Upper lobe of left lung (tissue), 6 donors: ENCODE measurements around the gene ST6GALNAC2. TPM values are rescaled to one million over a fixed set of nuclear protein-coding genes. Genes with fewer than 3 reads are reported as not detected.

Experiments used
- ATAC-seq, 2 donors: fragments of 200-7000 bp; cut with Tn5 transposase; one replicate each; pipeline ENCODE4 v1.9.1; 2022; ENCODE audit warnings: mild to moderate bottlenecking in 2 of 2, moderate library complexity in 2 of 2; ENCODE audit not compliant: low FRiP score in 2 of 2
- DNase-seq, 2 donors: peaks; one replicate each; pipeline ENCODE4 v3.0.0-alpha.2; 2019 to 2020
- H3K27ac ChIP-seq, 4 donors: fragments of 200-600 bp; sonication (generic); one replicate each; pipeline ENCODE4 v1.5.1; 2016 to 2019
- H3K27me3 ChIP-seq, 4 donors: fragments of 200-600 bp; sonication (generic); one replicate each; pipeline ENCODE4 v1.5.1; 2017 to 2019
- H3K36me3 ChIP-seq, 4 donors: fragments of 200-600 bp; sonication (generic); one replicate each; pipeline ENCODE4 v1.5.1; 2016 to 2019
- H3K4me1 ChIP-seq, 4 donors: fragments of 200-600 bp; sonication (generic); one replicate each; pipeline ENCODE4 v1.5.1; 2018 to 2019
- H3K4me3 ChIP-seq, 4 donors: fragments of 200-600 bp; sonication (generic); one replicate each; pipeline ENCODE4 v1.5.1; 2017 to 2019; ENCODE audit warnings: mild to moderate bottlenecking in 2 of 4, moderate library complexity in 1 of 4
- H3K9me3 ChIP-seq, 4 donors: fragments of 200-600 bp; sonication (generic); one replicate each; pipeline ENCODE4 v1.5.1; 2018 to 2019
- CTCF ChIP-seq, 6 experiments: fragments of 450-650 bp in 4 of 6; fragments of 200-600 bp in 2 of 6; sonication (generic) in 2 of 6; IDR thresholded peaks; one replicate each; pipeline ENCODE4 v1.5.1; 2016 to 2019; ENCODE audit warnings: antibody characterized with exemption in 6 of 6
- EP300 ChIP-seq, 4 donors: sonication (generic); formaldehyde crosslinking; IDR thresholded peaks; one replicate each; pipeline ENCODE4 v1.5.1; 2017; ENCODE audit warnings: antibody characterized with exemption in 4 of 4, control low read depth in 2 of 4
- POLR2A ChIP-seq, 4 donors: fragments of 450-650 bp; IDR thresholded peaks; one replicate each; pipeline ENCODE4 v1.5.1; 2016 to 2017; ENCODE audit warnings: antibody characterized with exemption in 4 of 4, mild to moderate bottlenecking in 2 of 4
- POLR2AphosphoS5 ChIP-seq, 2 donors: sonication (generic); formaldehyde crosslinking; IDR thresholded peaks; one replicate each; pipeline ENCODE4 v1.5.1; 2017; ENCODE audit warnings: antibody characterized with exemption in 2 of 2
- WGBS, 2 donors: methylation state at CpG; one replicate each; pipeline ENCODE4 v1.1.5; 2017 to 2018; 5-methylcytosine and 5-hydroxymethylcytosine counted together
- total RNA-seq, 6 donors: library from RNA; depleted of rRNA in 4 of 6; stranded (reverse); fragments of >200 nt in 4 of 6; gene quantifications; one replicate each; pipeline versions ENCODE4 v1.1.0 to v1.2.1, GENCODE V29; 2016 to 2021
- donor health status: DM: no; HTN: no; CAD: no; lungs with moderate emphysema.
- donor health status: DM: no; HTN: yes; CAD: no; lungs with severe emphysema.

The ST6GALNAC2 gene
- total RNA-seq, 6 donors from 2014 or later = 24.4 to 63.5 (median 39.8) TPM

DNA sequence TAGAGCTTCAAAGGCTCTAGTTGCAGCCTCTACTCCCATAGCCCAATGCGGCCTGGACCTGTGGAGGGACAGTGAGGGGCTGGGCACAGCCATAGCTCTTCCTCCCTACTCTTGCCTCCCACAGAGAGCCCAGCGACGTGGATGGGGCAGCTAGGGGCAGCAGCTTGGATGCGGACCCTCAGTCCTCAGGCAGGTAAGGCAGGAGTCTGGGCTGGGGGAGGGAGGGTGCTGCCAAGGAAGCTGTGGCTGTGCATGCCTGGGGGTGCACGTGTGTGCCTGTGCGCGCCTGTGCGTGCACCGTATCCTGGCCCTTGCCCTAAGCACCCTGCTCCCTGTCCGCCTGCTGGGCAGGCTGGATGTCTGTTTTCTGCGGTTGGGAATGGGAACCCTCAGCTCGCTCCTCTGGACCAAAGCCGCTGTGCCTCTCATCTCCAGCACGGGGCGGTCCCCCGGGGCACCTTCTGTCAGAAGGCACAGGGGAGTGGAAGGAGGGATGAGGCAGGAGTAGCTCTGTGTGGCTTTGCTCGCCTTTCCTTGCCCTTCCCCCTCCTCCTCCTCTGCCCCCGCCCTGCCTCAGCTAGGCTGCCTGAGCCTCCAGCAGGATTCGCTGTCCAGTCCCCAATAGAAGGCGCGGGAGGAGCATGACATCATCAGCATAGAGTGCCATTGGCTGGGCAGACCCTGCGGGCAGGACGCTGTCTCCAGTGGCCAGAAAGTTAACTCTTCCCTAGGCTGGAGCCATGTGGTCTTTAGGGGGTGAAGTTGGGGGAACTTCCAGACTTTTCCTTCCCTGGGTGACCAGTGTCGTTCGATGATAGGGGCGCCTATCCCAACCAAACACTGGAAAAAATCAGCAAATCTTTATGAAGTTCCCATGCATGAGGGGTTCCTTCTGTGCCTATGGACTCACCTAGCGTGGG lies 45.0 kb downstream of the ST6GALNAC2 start:
- peaks cover 0 to 18% (median 10%) of the 10 kb centered on the region in 4 donors for H3K27me3 ChIP-seq
- TF ChIP-seq POLR2A (IDR thresholded peaks at IDR 0.05) (peak in 1 of 4 donors; percentile 64), EP300 (IDR thresholded peaks at IDR 0.05) (no peak), POLR2AphosphoS5 (IDR thresholded peaks at IDR 0.05) (peak; percentile 18 to 72), CTCF (IDR thresholded peaks at IDR 0.05) (peak in 4 of 6 experiments; percentile 35 to 68 (median 46))
- peak in 1 of 2 donors; percentile 95 for DNase-seq
- peaks cover 53 to 72% (median 67%) of the 10 kb centered on the region in 4 donors for H3K4me1 ChIP-seq
- H3K36me3 ChIP-seq = no peaks in the 10 kb centered on the region
- H3K4me3 ChIP-seq = peak overlapping the region in 3 of 4 donors; percentile 25 to 47 (median 43)
- peak; percentile 96 for ATAC-seq
- H3K27ac ChIP-seq = peak overlapping the region in 3 of 4 donors; percentile 1 to 72 (median 59)
- WGBS, 2 donors = 10 to 14% methylated on average over 14 to 22 of the region's 27 CpGs
- no peaks in the 10 kb centered on the region for H3K9me3 ChIP-seq

GRCh38 chr17:76539631-76540271 lies 45.9 kb downstream of the ST6GALNAC2 start, which contains the start of gene PRCD:
Gene PRCD (plus strand): TSS chr17:76540044. CDS start chr17:76540142, 98 bp downstream.
- Histone ChIP-seq H3K9me3 (no peaks in the 10 kb centered on the region), H3K4me3 (peak within 1 kb of the TSS in 3 of 4 donors; percentile 25 to 47 (median 43)), H3K27me3 (peaks cover 0 to 18% (median 10%) of the 10 kb centered on the region in 4 donors), H3K27ac (peak within 1 kb of the TSS in 3 of 4 donors; percentile 1 to 75 (median 72)), H3K4me1 (peaks cover 45 to 63% (median 58%) of the 10 kb centered on the region in 4 donors), H3K36me3 (no peaks in the 10 kb centered on the region)
- DNase-seq (no peak), ATAC-seq (no peak)
- 75 to 79% methylated on average over 10 to 22 of the region's 22 CpGs for WGBS, 2 donors
- TF ChIP-seq POLR2A (IDR thresholded peaks at IDR 0.05) (no peak), CTCF (IDR thresholded peaks at IDR 0.05) (no peak), POLR2AphosphoS5 (IDR thresholded peaks at IDR 0.05) (no peak), EP300 (IDR thresholded peaks at IDR 0.05) (no peak)

DNA sequence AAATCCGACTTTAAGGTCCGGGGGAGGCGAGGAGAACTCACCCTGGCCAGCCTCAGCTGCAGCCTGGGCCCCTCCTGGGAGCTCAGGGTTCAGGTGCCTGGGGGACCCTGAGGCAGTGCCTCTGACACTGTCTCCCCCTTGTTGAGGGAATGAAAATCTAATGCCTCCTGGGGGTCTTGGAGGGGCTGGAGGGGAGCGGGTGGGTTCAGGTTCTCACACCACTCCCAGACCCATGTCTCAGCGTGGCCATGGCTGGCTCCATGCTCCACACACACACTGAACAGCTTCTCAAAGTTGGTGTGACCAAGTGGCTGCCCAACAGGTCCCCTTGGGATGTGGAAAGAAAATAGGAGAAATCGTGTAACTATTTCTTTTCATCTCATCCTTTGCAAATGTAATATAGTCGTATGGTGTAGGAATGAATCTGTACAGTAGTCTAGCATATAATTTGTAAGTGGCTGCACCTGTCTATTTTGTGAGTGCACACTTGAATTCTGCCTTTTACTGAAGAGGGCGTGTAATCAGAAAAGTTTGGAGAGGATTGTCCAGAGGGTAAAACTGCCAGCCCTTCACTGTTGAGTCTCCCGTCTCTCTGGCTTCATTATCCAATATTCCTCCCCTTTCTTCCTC lies 46.6 kb downstream of the ST6GALNAC2 start:
- H3K36me3 ChIP-seq = no peaks in the 10 kb centered on the region
- peak overlapping the region in 2 of 4 donors; percentile 67 to 75 for H3K27ac ChIP-seq
- H3K27me3 ChIP-seq = peaks cover 0 to 18% (median 10%) of the 10 kb centered on the region in 4 donors
- no peak for TF ChIP-seq CTCF (IDR thresholded peaks at IDR 0.05)
- TF ChIP-seq POLR2AphosphoS5 (IDR thresholded peaks at IDR 0.05) = no peak
- TF ChIP-seq POLR2A (IDR thresholded peaks at IDR 0.05) = no peak
- no peak for TF ChIP-seq EP300 (IDR thresholded peaks at IDR 0.05)
- H3K9me3 ChIP-seq = no peaks in the 10 kb centered on the region
- peaks cover 38 to 56% (median 51%) of the 10 kb centered on the region in 4 donors for H3K4me1 ChIP-seq
- ATAC-seq (no peak), DNase-seq (no peak)
- 91 to 92% methylated on average over 9 of the region's 9 CpGs for WGBS, 2 donors
- no peak overlapping the region for H3K4me3 ChIP-seq

DNA sequence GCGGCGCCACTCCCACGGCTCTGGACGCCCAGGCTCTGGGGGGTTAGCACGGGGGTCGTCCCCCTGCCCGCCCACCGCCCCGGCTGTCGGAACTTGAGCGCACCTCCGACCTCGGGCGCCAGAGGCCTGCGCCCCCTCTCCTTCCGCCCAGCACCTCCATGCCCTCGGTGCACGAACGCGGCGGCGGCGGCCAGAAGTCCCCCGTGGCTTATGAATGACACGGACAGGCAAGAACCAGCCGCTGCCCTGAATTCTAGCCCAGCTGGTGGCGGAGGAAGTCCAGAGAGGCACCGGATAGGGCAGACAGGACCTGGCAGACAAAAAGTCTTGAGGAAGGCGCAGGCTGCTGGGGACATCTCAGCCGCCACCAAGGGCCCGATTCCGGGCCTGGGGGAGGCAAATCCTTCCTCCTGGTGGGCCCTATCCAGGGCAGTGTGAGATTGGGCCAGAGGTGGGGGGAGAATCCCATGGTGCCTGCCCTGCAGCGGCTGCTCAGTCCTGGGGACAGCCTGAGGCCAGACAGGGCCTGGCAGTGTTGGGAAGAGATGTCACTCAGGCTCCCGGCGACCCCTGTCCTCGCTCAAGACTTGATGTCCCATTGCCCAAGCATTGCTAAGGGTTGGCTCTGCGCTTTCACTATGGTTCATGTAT lies 47.3 kb downstream of the ST6GALNAC2 start:
- peaks cover 32 to 50% (median 45%) of the 10 kb centered on the region in 4 donors for H3K4me1 ChIP-seq
- H3K36me3 ChIP-seq = no peaks in the 10 kb centered on the region
- peak overlapping the region; percentile 34 to 86 (median 71) for H3K27ac ChIP-seq
- no peak for ATAC-seq
- H3K9me3 ChIP-seq = no peaks in the 10 kb centered on the region
- H3K27me3 ChIP-seq = peaks cover 0 to 18% (median 10%) of the 10 kb centered on the region in 4 donors
- peak in 1 of 2 donors; percentile 88 for DNase-seq
- H3K4me3 ChIP-seq = peak overlapping the region; percentile 28 to 49 (median 40)
- no peak for TF ChIP-seq CTCF (IDR thresholded peaks at IDR 0.05)
- no peak for TF ChIP-seq POLR2AphosphoS5 (IDR thresholded peaks at IDR 0.05)
- no peak for TF ChIP-seq POLR2A (IDR thresholded peaks at IDR 0.05)
- no peak for TF ChIP-seq EP300 (IDR thresholded peaks at IDR 0.05)
- 28 to 97% methylated on average over 4 to 19 of the region's 37 CpGs for WGBS, 2 donors
